Measurements from ENCODE around the gene PLXDC2. TPM values are rescaled to one million over a fixed set of nuclear protein-coding genes. Genes with fewer than 3 reads are reported as not detected.

Gene PLXDC2
- total RNA-seq, 1 experiment from 2014 or later = 0.21 TPM

- H3K9me3 ChIP-seq (ENCODE audit: control insufficient read depth, insufficient read depth, low read depth, low read length) = no peaks in the 10 kb centered on the region
- ChIA-PET CTCF (no interaction called here), POLR2A (no interaction called here)
Observed at GRCh38 chr10:19828278-19829049, 12.2 kb downstream of the PLXDC2 start.

GRCh38 chr10:19832699-19833098, 16.5 kb downstream of the PLXDC2 start:
- Histone ChIP-seq H3K4me3 (ENCODE audit: low read depth in 2 of 2, low read length in 2 of 2) (no peak overlapping the region), H3K36me3 (ENCODE audit: control insufficient read depth, insufficient read depth, low read length) (no peaks in the 10 kb centered on the region), H3K4me1 (ENCODE audit: control insufficient read depth, insufficient read depth, low read length) (no peaks in the 10 kb centered on the region), H3K27me3 (ENCODE audit: control insufficient read depth, insufficient read depth, low read length) (no peaks in the 10 kb centered on the region), H3K9me3 (ENCODE audit: control insufficient read depth, insufficient read depth, low read depth, low read length) (no peaks in the 10 kb centered on the region), H3K27ac (ENCODE audit: low read length) (no peak overlapping the region)
- ChIA-PET CTCF (no interaction called here), POLR2A (no interaction called here)
- in situ Hi-C loops (cut with HindIII; ENCODE audit: low pct_unique_long_range_greater_than_20kb, low sequenced_read_pairs) = no loop called here
- intact Hi-C loops (cut with micrococcal nuclease; ENCODE audit: unreplicated experiment) = no loop called here
- BruUV-seq (replicated peaks) = no TSS peak
- TF ChIP-seq POLR2AphosphoS5 (IDR thresholded peaks at IDR 0.05; ENCODE audit: low read depth, low read length) (no peak), SIN3A (IDR thresholded peaks at IDR 0.05; ENCODE audit: borderline replicate concordance, insufficient read depth, low read depth, low read length) (no peak), CTCF (IDR thresholded peaks at IDR 0.05) (no peak), REST (IDR thresholded peaks at IDR 0.05; ENCODE audit: insufficient read depth in 1 of 2, low read depth in 2 of 2, low read length in 1 of 2) (no peak), TCF7L2 (IDR thresholded peaks at IDR 0.05; ENCODE audit: low read depth, low read length) (no peak)
- DNase-seq (ENCODE audit: low read depth, low spot score) (no peak), ATAC-seq (no peak)

More at GRCh38 chr10:19828278-19829049, 12.2 kb downstream of the PLXDC2 start:
- no peak overlapping the region for H3K27ac ChIP-seq (ENCODE audit: low read length)
- DNase-seq (ENCODE audit: low read depth, low spot score) (no peak), ATAC-seq (no peak)
- no peaks in the 10 kb centered on the region for H3K27me3 ChIP-seq (ENCODE audit: control insufficient read depth, insufficient read depth, low read length)
- intact Hi-C loops (cut with micrococcal nuclease; ENCODE audit: unreplicated experiment) (no loop called here), in situ Hi-C loops (cut with HindIII; ENCODE audit: low pct_unique_long_range_greater_than_20kb, low sequenced_read_pairs) (no loop called here)
- no TSS peak for BruUV-seq (replicated peaks)
- H3K4me3 ChIP-seq (ENCODE audit: low read depth in 2 of 2, low read length in 2 of 2) = no peak overlapping the region
- no peak for TF ChIP-seq SIN3A (IDR thresholded peaks at IDR 0.05; ENCODE audit: borderline replicate concordance, insufficient read depth, low read depth, low read length)
- no peak for TF ChIP-seq TCF7L2 (IDR thresholded peaks at IDR 0.05; ENCODE audit: low read depth, low read length)
- no peak for TF ChIP-seq CTCF (IDR thresholded peaks at IDR 0.05)
- no peak for TF ChIP-seq POLR2AphosphoS5 (IDR thresholded peaks at IDR 0.05; ENCODE audit: low read depth, low read length)
- no peak for TF ChIP-seq REST (IDR thresholded peaks at IDR 0.05; ENCODE audit: insufficient read depth in 1 of 2, low read depth in 2 of 2, low read length in 1 of 2)
- H3K36me3 ChIP-seq (ENCODE audit: control insufficient read depth, insufficient read depth, low read length) = no peaks in the 10 kb centered on the region
- no peaks in the 10 kb centered on the region for H3K4me1 ChIP-seq (ENCODE audit: control insufficient read depth, insufficient read depth, low read length)

Data from Panc1 (cell line).